ENCODE data around the gene NPR2.

NPR2 gene

DNA sequence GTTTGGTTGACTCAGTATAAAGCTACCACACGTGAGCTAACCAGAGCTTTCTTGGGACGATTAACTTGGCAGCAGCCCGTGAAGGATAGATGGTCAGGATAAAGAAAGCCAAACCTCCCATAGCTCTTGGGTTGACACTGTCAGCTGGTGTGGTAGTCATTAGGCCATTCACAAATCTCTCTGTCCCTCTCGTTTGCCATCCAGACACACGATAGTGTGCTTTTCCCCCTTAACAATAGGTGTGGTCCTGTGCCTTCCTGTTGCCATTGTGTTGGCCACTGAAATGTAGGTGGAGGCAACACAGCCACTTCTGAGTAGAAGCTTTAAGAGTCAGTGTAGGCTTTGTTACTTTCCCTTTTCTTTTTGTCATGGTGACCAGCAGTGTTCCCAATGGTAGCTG lies 67.1 kb downstream of the NPR2 start:
- DNase-seq (ENCODE audit: low read depth in 2 of 2) = no peak
